HepG2 (cell line): Measurements from ENCODE around the gene FBXO2. TPM values are rescaled to one million over a fixed set of nuclear protein-coding genes. Genes with fewer than 3 reads are reported as not detected.

ENCODE experiments used
- FOXA1 ChIP-seq, 2 experiments: fragments of 450-650 bp in 1 of 2; sonication (generic) in 1 of 2; formaldehyde crosslinking in 1 of 2; IDR thresholded peaks; 2 replicates each; pipeline versions ENCODE4 v1.4.0 to v1.6.1; 2016 to 2020; ENCODE audit warnings: missing genetic modification reagents in 1 of 2
- GATA4 ChIP-seq: sonication (generic); IDR thresholded peaks from 2 replicates; pipeline ENCODE4 v1.6.1; 2016; ENCODE audit warnings: antibody characterized with exemption, low read depth, borderline replicate concordance
- HNF4A ChIP-seq: sonication (generic); formaldehyde crosslinking; IDR thresholded peaks from 2 replicates; pipeline ENCODE4 v1.4.0; 2020; ENCODE audit warnings: missing genetic modification reagents
- HNRNPK ChIP-seq: fragments of 200-400 bp; formaldehyde crosslinking; IDR thresholded peaks from 2 replicates; pipeline ENCODE4 v1.6.1; 2018; ENCODE audit warnings: low read length, low read depth, moderate library complexity, mild to moderate bottlenecking; ENCODE audit not compliant: poor library complexity, severe bottlenecking
- KDM3A ChIP-seq: IDR thresholded peaks from 2 replicates; pipeline ENCODE4 v1.6.1; 2018; ENCODE audit warnings: low read depth, missing compliant biosample characterization
- MED8 ChIP-seq: sonication (generic); formaldehyde crosslinking; IDR thresholded peaks from 2 replicates; pipeline ENCODE4 v1.8.1; 2023; ENCODE audit warnings: mild to moderate bottlenecking, missing genetic modification reagents; ENCODE audit not compliant: insufficient replicate concordance
- NFE2L1 ChIP-seq: sonication (generic); formaldehyde crosslinking; IDR thresholded peaks from 2 replicates; pipeline ENCODE4 v1.4.0; 2020; ENCODE audit warnings: missing genetic modification reagents, mild to moderate bottlenecking, borderline replicate concordance
- NFYC ChIP-seq: IDR thresholded peaks from 2 replicates; pipeline ENCODE4 v1.6.1; 2016; ENCODE audit warnings: missing genetic modification reagents, missing compliant biosample characterization
- NR1H2 ChIP-seq: sonication (generic); formaldehyde crosslinking; IDR thresholded peaks from 2 replicates; pipeline ENCODE4 v1.8.1; 2022; ENCODE audit warnings: low read depth, missing genetic modification reagents, borderline replicate concordance
- REL ChIP-seq: sonication (generic); formaldehyde crosslinking; conservative IDR thresholded peaks from 2 replicates; pipeline ENCODE4 v1.8.0; 2022; ENCODE audit warnings: mild to moderate bottlenecking, missing genetic modification reagents, moderate library complexity
- TCF7L2 ChIP-seq: IDR thresholded peaks from 2 replicates; pipeline ENCODE4 v1.6.1; 2011; ENCODE audit warnings: mild to moderate bottlenecking, low read depth, low read length, moderate library complexity
- ZNF143 ChIP-seq: sonication (generic); formaldehyde crosslinking; IDR thresholded peaks from 2 replicates; pipeline ENCODE4 v1.4.0; 2020; ENCODE audit warnings: missing genetic modification reagents
- ZNF260 ChIP-seq: sonication (generic); formaldehyde crosslinking; IDR thresholded peaks from 2 replicates; pipeline ENCODE4 v1.4.0; 2020; ENCODE audit warnings: missing genetic modification reagents, low read depth, mild to moderate bottlenecking, borderline replicate concordance
- ZNF367 ChIP-seq: sonication (generic); formaldehyde crosslinking; IDR thresholded peaks from 2 replicates; pipeline ENCODE4 v1.4.0; 2020; ENCODE audit warnings: missing genetic modification reagents, borderline replicate concordance
- ZNF556 ChIP-seq: sonication (generic); formaldehyde crosslinking; IDR thresholded peaks from 2 replicates; pipeline ENCODE4 v1.4.0; 2020; ENCODE audit warnings: mild to moderate bottlenecking, missing genetic modification reagents, borderline replicate concordance
- ZNF678 ChIP-seq: sonication (generic); formaldehyde crosslinking; IDR thresholded peaks from 2 replicates; pipeline ENCODE4 v1.4.0; 2020; ENCODE audit warnings: mild to moderate bottlenecking, missing genetic modification reagents
- ZNF709 ChIP-seq: sonication (generic); formaldehyde crosslinking; IDR thresholded peaks from 2 replicates; pipeline ENCODE4 v1.5.0; 2020; ENCODE audit warnings: mild to moderate bottlenecking, missing genetic modification reagents
- ZSCAN20 ChIP-seq: sonication (generic); formaldehyde crosslinking; IDR thresholded peaks from 2 replicates; pipeline ENCODE4 v1.4.0; 2020; ENCODE audit warnings: missing genetic modification reagents, mild to moderate bottlenecking, borderline replicate concordance
- polyA plus RNA-seq, 8 experiments: library from polyadenylated mRNA; depleted of rRNA in 3 of 8; stranded (reverse) in 7 of 8; unstranded in 1 of 8; fragments of >200 nt; fragmentation: Illumina TruSeq in 4 of 8; extraction: Trizol in 4 of 8; gene quantifications; 2 replicates each; pipeline versions ENCODE4 v1.2.1 to v1.2.3, GENCODE V29; 2011 to 2016; ENCODE audit warnings: low read depth in 4 of 8, missing spikeins in 1 of 8, mixed read lengths in 1 of 8; ENCODE audit not compliant: insufficient read depth in 1 of 8
- total RNA-seq, 5 experiments: library from RNA; depleted of rRNA; stranded (reverse); fragments of >200 nt; fragmentation: Illumina TruSeq; extraction: Trizol; gene quantifications; 2 replicates each; pipeline ENCODE4 v1.2.3, GENCODE V29; 2016; ENCODE audit warnings: low read depth in 1 of 5
- TF ChIP-seq, protein P1 (sequence below): sonication (generic); formaldehyde crosslinking; IDR thresholded peaks from 2 replicates; pipeline ENCODE4 v1.5.0; 2020; ENCODE audit warnings: missing genetic modification reagents, mild to moderate bottlenecking, borderline replicate concordance
- TF ChIP-seq, protein P2 (sequence below): IDR thresholded peaks from 2 replicates; pipeline ENCODE4 v1.6.1; 2018; ENCODE audit warnings: missing genetic modification reagents
- TF ChIP-seq, protein P3 (sequence below), 2 experiments: IDR thresholded peaks; 2 replicates each; pipeline ENCODE4 v1.6.1; 2011 to 2012; ENCODE audit warnings: low read length in 2 of 2, borderline replicate concordance in 1 of 2, low read depth in 1 of 2, mild to moderate bottlenecking in 1 of 2, moderate library complexity in 1 of 2
- TF ChIP-seq, protein P4 (sequence below): IDR thresholded peaks from 2 replicates; pipeline ENCODE4 v1.6.1; 2016; ENCODE audit warnings: low read depth, borderline replicate concordance
- TF ChIP-seq, protein P5 (sequence below): IDR thresholded peaks from 2 replicates; pipeline ENCODE4 v1.6.1; 2018; ENCODE audit warnings: missing genetic modification reagents, mild to moderate bottlenecking, missing compliant biosample characterization

Gene FBXO2
- total and polyA plus RNA-seq, 2 of the 13 experiments (the other 11 are each of a cell fraction or from before 2014, with no cell fraction given): 79.3 to 112 TPM

DNA sequence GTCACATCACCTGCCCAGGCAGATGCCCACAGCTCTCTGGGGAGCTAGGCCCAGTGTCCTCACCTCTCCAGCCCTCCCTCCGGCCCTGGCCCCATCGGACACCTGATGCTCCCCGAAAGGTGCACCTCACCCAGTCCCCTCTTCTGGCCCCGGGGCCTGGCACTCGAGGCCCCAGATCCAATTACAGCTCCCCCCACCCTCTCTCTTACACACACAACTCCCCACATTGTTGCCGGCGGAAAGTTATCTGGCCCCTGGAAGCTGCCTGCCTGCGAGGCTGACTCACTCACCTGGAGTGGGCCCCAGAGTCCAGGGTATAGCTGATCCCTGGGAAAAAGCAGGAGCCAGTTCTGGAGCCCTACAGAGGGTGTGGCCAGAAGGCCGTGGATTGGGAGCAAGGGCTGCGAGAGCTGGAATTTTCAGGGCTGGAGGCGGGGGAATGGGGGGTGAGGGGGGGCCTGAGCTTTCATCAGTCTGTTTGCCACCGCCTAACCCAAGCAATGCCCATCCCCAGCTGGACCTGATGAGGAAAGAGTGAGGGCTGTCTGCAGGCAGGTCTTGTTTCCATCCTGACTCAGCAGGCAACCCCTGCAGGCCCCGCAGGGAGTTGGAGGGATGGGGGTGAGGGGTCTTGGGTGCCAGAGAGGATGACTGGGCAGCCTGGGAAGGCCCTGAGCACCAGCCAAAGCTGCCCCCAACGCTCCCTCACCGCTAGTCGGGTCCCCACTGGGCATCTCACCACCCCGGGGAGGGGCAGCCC lies 948 bp downstream of the FBXO2 start (continued):
- TF ChIP-seq MED8 (no peak), ZSCAN20 (CRISPR knock-in tag) (no peak), FOXA1 (IDR thresholded peaks at IDR 0.05) (no peak), FOXA1 (CRISPR knock-in tag; IDR thresholded peaks at IDR 0.05) (no peak), NR1H2 (CRISPR knock-in tag) (no peak), ZNF678 (CRISPR knock-in tag) (no peak), ZNF143 (no peak), ZNF260 (CRISPR knock-in tag) (no peak), ZNF367 (CRISPR knock-in tag) (0 out of 2 replicates have a peak, but pooled peaks have one; percentile 25), NFE2L1 (CRISPR knock-in tag) (no peak), ZNF709 (CRISPR knock-in tag) (no peak), KDM3A (CRISPR knock-in tag) (no peak), REL (CRISPR knock-in tag) (no peak), HNRNPK (no peak), ZNF556 (CRISPR knock-in tag) (no peak), TCF7L2 (no peak), GATA4 (no peak), NFYC (CRISPR knock-in tag) (no peak), HNF4A (peak; percentile 56)
- TF ChIP-seq, protein P1, sequence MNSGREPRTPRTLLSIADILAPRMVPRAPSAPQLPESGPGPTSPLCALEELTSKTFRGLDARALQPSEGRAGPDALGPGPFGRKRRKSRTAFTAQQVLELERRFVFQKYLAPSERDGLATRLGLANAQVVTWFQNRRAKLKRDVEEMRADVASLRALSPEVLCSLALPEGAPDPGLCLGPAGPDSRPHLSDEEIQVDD: no peak
- TF ChIP-seq, protein P2, sequence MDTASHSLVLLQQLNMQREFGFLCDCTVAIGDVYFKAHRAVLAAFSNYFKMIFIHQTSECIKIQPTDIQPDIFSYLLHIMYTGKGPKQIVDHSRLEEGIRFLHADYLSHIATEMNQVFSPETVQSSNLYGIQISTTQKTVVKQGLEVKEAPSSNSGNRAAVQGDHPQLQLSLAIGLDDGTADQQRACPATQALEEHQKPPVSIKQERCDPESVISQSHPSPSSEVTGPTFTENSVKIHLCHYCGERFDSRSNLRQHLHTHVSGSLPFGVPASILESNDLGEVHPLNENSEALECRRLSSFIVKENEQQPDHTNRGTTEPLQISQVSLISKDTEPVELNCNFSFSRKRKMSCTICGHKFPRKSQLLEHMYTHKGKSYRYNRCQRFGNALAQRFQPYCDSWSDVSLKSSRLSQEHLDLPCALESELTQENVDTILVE: no peak
- TF ChIP-seq, protein P3, sequence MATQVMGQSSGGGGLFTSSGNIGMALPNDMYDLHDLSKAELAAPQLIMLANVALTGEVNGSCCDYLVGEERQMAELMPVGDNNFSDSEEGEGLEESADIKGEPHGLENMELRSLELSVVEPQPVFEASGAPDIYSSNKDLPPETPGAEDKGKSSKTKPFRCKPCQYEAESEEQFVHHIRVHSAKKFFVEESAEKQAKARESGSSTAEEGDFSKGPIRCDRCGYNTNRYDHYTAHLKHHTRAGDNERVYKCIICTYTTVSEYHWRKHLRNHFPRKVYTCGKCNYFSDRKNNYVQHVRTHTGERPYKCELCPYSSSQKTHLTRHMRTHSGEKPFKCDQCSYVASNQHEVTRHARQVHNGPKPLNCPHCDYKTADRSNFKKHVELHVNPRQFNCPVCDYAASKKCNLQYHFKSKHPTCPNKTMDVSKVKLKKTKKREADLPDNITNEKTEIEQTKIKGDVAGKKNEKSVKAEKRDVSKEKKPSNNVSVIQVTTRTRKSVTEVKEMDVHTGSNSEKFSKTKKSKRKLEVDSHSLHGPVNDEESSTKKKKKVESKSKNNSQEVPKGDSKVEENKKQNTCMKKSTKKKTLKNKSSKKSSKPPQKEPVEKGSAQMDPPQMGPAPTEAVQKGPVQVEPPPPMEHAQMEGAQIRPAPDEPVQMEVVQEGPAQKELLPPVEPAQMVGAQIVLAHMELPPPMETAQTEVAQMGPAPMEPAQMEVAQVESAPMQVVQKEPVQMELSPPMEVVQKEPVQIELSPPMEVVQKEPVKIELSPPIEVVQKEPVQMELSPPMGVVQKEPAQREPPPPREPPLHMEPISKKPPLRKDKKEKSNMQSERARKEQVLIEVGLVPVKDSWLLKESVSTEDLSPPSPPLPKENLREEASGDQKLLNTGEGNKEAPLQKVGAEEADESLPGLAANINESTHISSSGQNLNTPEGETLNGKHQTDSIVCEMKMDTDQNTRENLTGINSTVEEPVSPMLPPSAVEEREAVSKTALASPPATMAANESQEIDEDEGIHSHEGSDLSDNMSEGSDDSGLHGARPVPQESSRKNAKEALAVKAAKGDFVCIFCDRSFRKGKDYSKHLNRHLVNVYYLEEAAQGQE (IDR thresholded peaks at IDR 0.05; ENCODE audit: borderline replicate concordance in 1 of 2, low read depth in 1 of 2, low read length in 2 of 2): no peak
- TF ChIP-seq, protein P4, sequence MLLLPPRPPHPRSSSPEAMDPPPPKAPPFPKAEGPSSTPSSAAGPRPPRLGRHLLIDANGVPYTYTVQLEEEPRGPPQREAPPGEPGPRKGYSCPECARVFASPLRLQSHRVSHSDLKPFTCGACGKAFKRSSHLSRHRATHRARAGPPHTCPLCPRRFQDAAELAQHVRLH (CRISPR knock-in tag): no peak
- TF ChIP-seq, protein P5, sequence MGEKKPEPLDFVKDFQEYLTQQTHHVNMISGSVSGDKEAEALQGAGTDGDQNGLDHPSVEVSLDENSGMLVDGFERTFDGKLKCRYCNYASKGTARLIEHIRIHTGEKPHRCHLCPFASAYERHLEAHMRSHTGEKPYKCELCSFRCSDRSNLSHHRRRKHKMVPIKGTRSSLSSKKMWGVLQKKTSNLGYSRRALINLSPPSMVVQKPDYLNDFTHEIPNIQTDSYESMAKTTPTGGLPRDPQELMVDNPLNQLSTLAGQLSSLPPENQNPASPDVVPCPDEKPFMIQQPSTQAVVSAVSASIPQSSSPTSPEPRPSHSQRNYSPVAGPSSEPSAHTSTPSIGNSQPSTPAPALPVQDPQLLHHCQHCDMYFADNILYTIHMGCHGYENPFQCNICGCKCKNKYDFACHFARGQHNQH (CRISPR knock-in tag): no peak
